HepG2 (cell line): ENCODE measurements around the gene CHST12. TPM values are rescaled to one million over a fixed set of nuclear protein-coding genes. Genes with fewer than 3 reads are reported as not detected.

Source experiments
- HES4 ChIP-seq: sonication (generic); formaldehyde crosslinking; IDR thresholded peaks from 2 replicates; pipeline ENCODE4 v1.9.0; 2021; ENCODE audit warnings: mild to moderate bottlenecking, missing genetic modification reagents, borderline replicate concordance
- HMG20A ChIP-seq: IDR thresholded peaks from 2 replicates; pipeline ENCODE4 v1.6.1; 2016; ENCODE audit warnings: borderline replicate concordance
- MED13 ChIP-seq: sonication (generic); formaldehyde crosslinking; IDR thresholded peaks from 2 replicates; pipeline ENCODE4 v1.5.0; 2020; ENCODE audit warnings: missing genetic modification reagents
- MTF1 ChIP-seq: sonication (generic); formaldehyde crosslinking; IDR thresholded peaks from 2 replicates; pipeline ENCODE4 v1.5.0; 2020; ENCODE audit warnings: missing genetic modification reagents
- MTF2 ChIP-seq: sonication (generic); formaldehyde crosslinking; IDR thresholded peaks from 2 replicates; pipeline ENCODE4 v1.5.0; 2020; ENCODE audit warnings: missing genetic modification reagents, borderline replicate concordance
- NFE2 ChIP-seq: sonication (generic); formaldehyde crosslinking; IDR thresholded peaks from 2 replicates; pipeline ENCODE4 v1.4.0; 2020; ENCODE audit warnings: missing genetic modification reagents
- PRDM4 ChIP-seq: sonication (generic); formaldehyde crosslinking; IDR thresholded peaks from 2 replicates; pipeline ENCODE4 v1.9.0; 2021; ENCODE audit warnings: missing genetic modification reagents, borderline replicate concordance
- RFX1 ChIP-seq: fragments of 450-650 bp; IDR thresholded peaks from 2 replicates; pipeline ENCODE4 v1.6.1; 2017
- RORA ChIP-seq: sonication (generic); formaldehyde crosslinking; IDR thresholded peaks from 2 replicates; pipeline ENCODE4 v1.5.0; 2020; ENCODE audit warnings: mild to moderate bottlenecking, missing genetic modification reagents, moderate library complexity
- SALL2 ChIP-seq: sonication (generic); formaldehyde crosslinking; IDR thresholded peaks from 2 replicates; pipeline ENCODE4 v1.8.1; 2023; ENCODE audit warnings: mild to moderate bottlenecking, missing genetic modification reagents, inconsistent platforms
- SKI ChIP-seq: fragments of 450-650 bp; IDR thresholded peaks from one replicate; pipeline ENCODE4 v1.6.1; 2018; ENCODE audit warnings: mild to moderate bottlenecking; ENCODE audit not compliant: partially characterized antibody
- TBL1XR1 ChIP-seq: fragments of 150-350 bp; IDR thresholded peaks from 2 replicates; pipeline ENCODE4 v1.6.1; 2014; ENCODE audit warnings: borderline replicate concordance, low read length; ENCODE audit not compliant: partially characterized antibody
- TBX2 ChIP-seq: sonication (generic); formaldehyde crosslinking; IDR thresholded peaks from 2 replicates; pipeline ENCODE4 v1.5.0; 2020; ENCODE audit warnings: missing genetic modification reagents, mild to moderate bottlenecking, borderline replicate concordance
- THAP11 ChIP-seq: IDR thresholded peaks from 2 replicates; pipeline ENCODE4 v1.6.1; 2016; ENCODE audit warnings: missing biosample characterization, missing genetic modification reagents
- THRA ChIP-seq: sonication (generic); formaldehyde crosslinking; IDR thresholded peaks from 2 replicates; pipeline ENCODE4 v1.4.0; 2020; ENCODE audit warnings: missing genetic modification reagents, borderline replicate concordance
- ZEB1 ChIP-seq: IDR thresholded peaks from 2 replicates; pipeline ENCODE4 v1.6.1; 2012; ENCODE audit warnings: mild to moderate bottlenecking, low read depth, inconsistent platforms; ENCODE audit not compliant: insufficient replicate concordance
- ZFY ChIP-seq: sonication (generic); formaldehyde crosslinking; IDR thresholded peaks from 2 replicates; pipeline ENCODE4 v1.4.0; 2020; ENCODE audit warnings: missing genetic modification reagents
- ZNF121 ChIP-seq: sonication (generic); formaldehyde crosslinking; IDR thresholded peaks from 2 replicates; pipeline ENCODE4 v1.5.0; 2020; ENCODE audit warnings: mild to moderate bottlenecking, missing genetic modification reagents
- ZNF230 ChIP-seq: sonication (generic); formaldehyde crosslinking; IDR thresholded peaks from 2 replicates; pipeline ENCODE4 v1.4.0; 2020; ENCODE audit warnings: mild to moderate bottlenecking, missing genetic modification reagents
- ZNF326 ChIP-seq: sonication (generic); formaldehyde crosslinking; IDR thresholded peaks from 2 replicates; pipeline ENCODE4 v1.4.0; 2020; ENCODE audit warnings: missing genetic modification reagents, borderline replicate concordance
- ZNF766 ChIP-seq: sonication (generic); formaldehyde crosslinking; IDR thresholded peaks from 2 replicates; pipeline ENCODE4 v1.5.0; 2020; ENCODE audit warnings: missing genetic modification reagents, borderline replicate concordance
- ZNF850 ChIP-seq: sonication (generic); formaldehyde crosslinking; conservative IDR thresholded peaks from 2 replicates; pipeline ENCODE4 v1.9.0; 2021; ENCODE audit warnings: mild to moderate bottlenecking, missing genetic modification reagents
- ZSCAN25 ChIP-seq: sonication (generic); formaldehyde crosslinking; IDR thresholded peaks from 2 replicates; pipeline ENCODE4 v1.8.0; 2022; ENCODE audit warnings: mild to moderate bottlenecking, missing genetic modification reagents
- ZSCAN29 ChIP-seq: sonication (generic); formaldehyde crosslinking; conservative IDR thresholded peaks from 2 replicates; pipeline ENCODE4 v1.4.0; 2020; ENCODE audit warnings: mild to moderate bottlenecking, missing genetic modification reagents
- polyA plus RNA-seq, 8 experiments: library from polyadenylated mRNA; depleted of rRNA in 3 of 8; stranded (reverse) in 7 of 8; unstranded in 1 of 8; fragments of >200 nt; fragmentation: Illumina TruSeq in 4 of 8; extraction: Trizol in 4 of 8; gene quantifications; 2 replicates each; pipeline versions ENCODE4 v1.2.1 to v1.2.3, GENCODE V29; 2011 to 2016; ENCODE audit warnings: low read depth in 4 of 8, missing spikeins in 1 of 8, mixed read lengths in 1 of 8; ENCODE audit not compliant: insufficient read depth in 1 of 8
- total RNA-seq, 5 experiments: library from RNA; depleted of rRNA; stranded (reverse); fragments of >200 nt; fragmentation: Illumina TruSeq; extraction: Trizol; gene quantifications; 2 replicates each; pipeline ENCODE4 v1.2.3, GENCODE V29; 2016; ENCODE audit warnings: low read depth in 1 of 5
- TF ChIP-seq, protein P1 (sequence below): sonication (generic); formaldehyde crosslinking; IDR thresholded peaks from 2 replicates; pipeline ENCODE4 v1.5.1; 2020; ENCODE audit warnings: missing genetic modification reagents, mild to moderate bottlenecking, borderline replicate concordance
- TF ChIP-seq, protein P2 (sequence below): sonication (generic); formaldehyde crosslinking; IDR thresholded peaks from 2 replicates; pipeline ENCODE4 v1.4.0; 2020; ENCODE audit warnings: missing genetic modification reagents

Gene CHST12
- total and polyA plus RNA-seq, 2 of the 13 experiments (the other 11 are each of a cell fraction or from before 2014, with no cell fraction given): 6.4 to 15.8 TPM

DNA sequence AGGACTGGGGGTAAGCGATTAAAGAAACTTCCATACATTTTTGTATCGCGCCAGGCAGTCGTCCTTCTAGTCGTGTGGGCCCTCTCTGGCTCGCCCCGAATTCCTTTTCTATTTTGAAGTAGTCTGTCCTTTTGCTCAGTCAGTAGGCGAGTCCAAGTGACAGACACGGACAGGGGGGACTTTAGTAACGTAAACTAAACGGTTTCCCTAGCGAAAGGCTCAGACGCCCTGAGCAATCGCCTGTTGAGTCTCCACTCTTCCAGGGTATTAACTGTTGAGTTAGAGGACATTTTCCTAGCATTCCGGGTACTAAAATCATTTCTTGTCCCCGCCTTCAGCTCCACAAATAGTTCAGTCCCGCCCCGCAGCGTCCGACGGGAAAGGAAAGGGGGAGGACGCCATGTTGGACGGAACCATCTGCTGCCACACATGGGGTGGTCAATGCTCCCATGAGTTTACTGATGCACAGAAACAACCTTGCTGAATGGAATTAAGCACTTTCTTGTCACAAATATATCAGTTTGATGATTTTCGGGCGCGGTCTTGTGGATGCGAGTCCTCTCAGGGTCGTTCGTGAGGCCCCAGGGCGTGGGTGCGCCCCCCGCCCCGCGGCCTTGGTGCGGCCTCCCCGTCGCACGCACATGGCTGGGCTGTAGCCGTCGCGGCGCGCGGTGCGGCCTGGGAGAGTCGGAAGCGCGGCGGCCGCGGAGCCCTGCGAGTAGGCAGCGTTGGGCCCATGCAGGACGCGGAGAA is 49.0 kb upstream of the CHST12 start, which contains the start of gene EIF3B (continued):
- TF ChIP-seq THRA (CRISPR knock-in tag): no peak; the same call in 1 of the 2 replicates
- no peak for TF ChIP-seq MTF1
- no peak for TF ChIP-seq HMG20A (CRISPR knock-in tag)
- TF ChIP-seq ZEB1: no peak
- no peak for TF ChIP-seq PRDM4 (CRISPR knock-in tag)
- no peak for TF ChIP-seq NFE2
- TF ChIP-seq ZSCAN25 (CRISPR knock-in tag): 0 out of 2 replicates have a peak, but pooled peaks have one; percentile 4
- TF ChIP-seq ZNF766 (CRISPR knock-in tag): peak; percentile 21; the same call in 1 of the 2 replicates
- no peak for TF ChIP-seq MTF2 (CRISPR knock-in tag)
- no peak for TF ChIP-seq ZNF121 (CRISPR knock-in tag)
- TF ChIP-seq TBX2: no peak; the same call in 1 of the 2 replicates
- TF ChIP-seq SKI: peak; percentile 43
- TF ChIP-seq ZFY (CRISPR knock-in tag): peak; percentile 95
- no peak; the same call in 1 of the 2 replicates for TF ChIP-seq ZSCAN29 (CRISPR knock-in tag)
- TF ChIP-seq RFX1: no peak
- TF ChIP-seq SALL2 (CRISPR knock-in tag): peak; percentile 16
- TF ChIP-seq, protein P1, sequence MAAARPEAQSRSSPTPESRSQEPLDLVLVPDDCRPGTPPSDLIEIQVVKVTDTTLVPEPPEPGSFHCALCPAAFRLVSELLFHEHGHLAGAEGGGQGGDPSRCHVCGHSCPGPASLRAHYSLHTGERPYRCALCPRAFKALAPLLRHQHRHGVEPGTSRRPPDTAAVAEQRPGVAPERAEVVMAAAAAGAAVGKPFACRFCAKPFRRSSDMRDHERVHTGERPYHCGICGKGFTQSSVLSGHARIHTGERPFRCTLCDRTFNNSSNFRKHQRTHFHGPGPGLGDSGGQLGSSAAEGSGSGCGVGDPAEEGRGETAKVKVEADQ (CRISPR knock-in tag): no peak
- 0 out of 2 replicates have a peak, but pooled peaks have one; percentile 29 for TF ChIP-seq RORA (CRISPR knock-in tag)
- no peak for TF ChIP-seq MED13
- no peak for TF ChIP-seq ZNF326 (CRISPR knock-in tag)
- TF ChIP-seq ZNF850 (CRISPR knock-in tag): no peak
- no peak; the same call in 1 of the 2 replicates for TF ChIP-seq ZNF230 (CRISPR knock-in tag)
- no peak for TF ChIP-seq TBL1XR1
- TF ChIP-seq HES4 (CRISPR knock-in tag): no peak
- TF ChIP-seq THAP11 (CRISPR knock-in tag): peak; percentile 81
- TF ChIP-seq, protein P2, sequence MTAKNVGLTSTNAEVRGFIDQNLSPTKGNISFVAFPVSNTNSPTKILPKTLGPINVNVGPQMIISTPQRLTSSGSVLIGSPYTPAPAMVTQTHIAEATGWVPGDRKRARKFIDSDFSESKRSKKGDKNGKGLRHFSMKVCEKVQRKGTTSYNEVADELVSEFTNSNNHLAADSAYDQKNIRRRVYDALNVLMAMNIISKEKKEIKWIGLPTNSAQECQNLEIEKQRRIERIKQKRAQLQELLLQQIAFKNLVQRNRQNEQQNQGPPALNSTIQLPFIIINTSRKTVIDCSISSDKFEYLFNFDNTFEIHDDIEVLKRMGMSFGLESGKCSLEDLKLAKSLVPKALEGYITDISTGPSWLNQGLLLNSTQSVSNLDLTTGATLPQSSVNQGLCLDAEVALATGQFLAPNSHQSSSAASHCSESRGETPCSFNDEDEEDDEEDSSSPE (CRISPR knock-in tag): peak; percentile 37; the same call in 1 of the 2 replicates
